ENCODE results near the gene IVNS1ABP. TPM values are rescaled to one million over a fixed set of nuclear protein-coding genes. Genes with fewer than 3 reads are reported as not detected.
A peak's percentile ranks its signal among the peaks of the same experiment; 100 is the strongest.

The IVNS1ABP gene
- total and polyA plus RNA-seq, 4 donors, result 14.2 to 83.4 (median 34.0) TPM

DNA sequence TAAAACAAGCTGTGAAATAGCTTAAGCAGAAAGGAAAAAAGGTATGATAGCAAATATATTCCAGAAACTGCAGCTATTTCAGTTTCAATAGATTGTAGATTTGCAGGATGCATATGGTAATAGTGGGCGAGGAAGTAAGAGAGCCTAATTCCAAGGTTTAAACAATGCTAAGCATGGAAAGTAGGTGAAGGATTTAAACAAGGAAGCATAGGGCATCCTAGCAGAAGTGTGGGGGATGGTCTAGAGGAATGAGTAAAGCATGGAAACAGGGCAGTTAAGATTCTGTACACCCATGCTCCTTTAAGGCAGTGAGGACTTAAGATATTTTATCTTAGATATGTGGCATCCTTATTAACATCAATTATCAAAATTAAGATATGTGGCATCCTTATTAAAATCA, 2.6 kb downstream of the IVNS1ABP start:
- Histone ChIP-seq H3K27me3 (ENCODE audit: control insufficient read depth in 4 of 4, insufficient read depth in 4 of 4, low read length in 3 of 4) (no peaks in the 10 kb centered on the region), H3K27ac (ENCODE audit: low read depth in 1 of 2, low read length in 2 of 2) (no peak overlapping the region), H3K36me3 (ENCODE audit: control insufficient read depth in 4 of 4, insufficient read depth in 3 of 4, low read depth in 1 of 4, low read length in 3 of 4) (peaks cover 3 to 12% (median 6%) of the 10 kb centered on the region in 4 donors), H3K9ac (ENCODE audit: low read depth in 1 of 2, low read length in 2 of 2) (no peak overlapping the region), H3K4me3 (ENCODE audit: low read depth in 1 of 3, low read length in 3 of 3) (peak overlapping the region in 2 of 3 donors; percentile 18 to 61), H3K4me1 (ENCODE audit: control insufficient read depth in 4 of 4, insufficient read depth in 4 of 4, low read length in 3 of 4) (peaks cover 7 to 45% (median 23%) of the 10 kb centered on the region in 4 donors), H3K9me3 (ENCODE audit: control insufficient read depth in 4 of 4, low read length in 3 of 4) (no peaks in the 10 kb centered on the region)
- no peak for DNase-seq (ENCODE audit: low spot score)
- WGBS, result 75% methylated on average over 1 of the region's 1 CpG
- TF ChIP-seq, protein P1, sequence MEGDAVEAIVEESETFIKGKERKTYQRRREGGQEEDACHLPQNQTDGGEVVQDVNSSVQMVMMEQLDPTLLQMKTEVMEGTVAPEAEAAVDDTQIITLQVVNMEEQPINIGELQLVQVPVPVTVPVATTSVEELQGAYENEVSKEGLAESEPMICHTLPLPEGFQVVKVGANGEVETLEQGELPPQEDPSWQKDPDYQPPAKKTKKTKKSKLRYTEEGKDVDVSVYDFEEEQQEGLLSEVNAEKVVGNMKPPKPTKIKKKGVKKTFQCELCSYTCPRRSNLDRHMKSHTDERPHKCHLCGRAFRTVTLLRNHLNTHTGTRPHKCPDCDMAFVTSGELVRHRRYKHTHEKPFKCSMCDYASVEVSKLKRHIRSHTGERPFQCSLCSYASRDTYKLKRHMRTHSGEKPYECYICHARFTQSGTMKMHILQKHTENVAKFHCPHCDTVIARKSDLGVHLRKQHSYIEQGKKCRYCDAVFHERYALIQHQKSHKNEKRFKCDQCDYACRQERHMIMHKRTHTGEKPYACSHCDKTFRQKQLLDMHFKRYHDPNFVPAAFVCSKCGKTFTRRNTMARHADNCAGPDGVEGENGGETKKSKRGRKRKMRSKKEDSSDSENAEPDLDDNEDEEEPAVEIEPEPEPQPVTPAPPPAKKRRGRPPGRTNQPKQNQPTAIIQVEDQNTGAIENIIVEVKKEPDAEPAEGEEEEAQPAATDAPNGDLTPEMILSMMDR (IDR thresholded peaks at IDR 0.05; ENCODE audit: low read depth, low read length, missing input control), result no peak
- TF ChIP-seq TAF1 (conservative IDR thresholded peaks at IDR 0.05), result no peak

GRCh38 chr1:185312361-185313138, 4.5 kb downstream of the IVNS1ABP start:
- Histone ChIP-seq H3K4me3 (ENCODE audit: low read depth in 1 of 3, low read length in 3 of 3) (no peak overlapping the region), H3K36me3 (ENCODE audit: control insufficient read depth in 4 of 4, insufficient read depth in 3 of 4, low read depth in 1 of 4, low read length in 3 of 4) (peaks cover 5 to 29% (median 22%) of the 10 kb centered on the region in 4 donors), H3K27me3 (ENCODE audit: control insufficient read depth in 4 of 4, insufficient read depth in 4 of 4, low read length in 3 of 4) (no peaks in the 10 kb centered on the region), H3K27ac (ENCODE audit: low read depth in 1 of 2, low read length in 2 of 2) (no peak overlapping the region), H3K4me1 (ENCODE audit: control insufficient read depth in 4 of 4, insufficient read depth in 4 of 4, low read length in 3 of 4) (peaks cover 7 to 38% (median 22%) of the 10 kb centered on the region in 4 donors), H3K9ac (ENCODE audit: low read depth in 1 of 2, low read length in 2 of 2) (no peak overlapping the region), H3K9me3 (ENCODE audit: control insufficient read depth in 4 of 4, low read length in 3 of 4) (no peaks in the 10 kb centered on the region)
- DNase-seq (ENCODE audit: low spot score), result no peak
- WGBS, result 84% methylated on average over 4 of the region's 4 CpGs
- TF ChIP-seq ATF3 (IDR thresholded peaks at IDR 0.05), result no peak
- no peak for TF ChIP-seq EGR1 (IDR thresholded peaks at IDR 0.05; ENCODE audit: low read depth in 2 of 2)
- TF ChIP-seq HNF4G (IDR thresholded peaks at IDR 0.05), result no peak
- TF ChIP-seq HNF4A (conservative IDR thresholded peaks at IDR 0.05), result no peak

DNA sequence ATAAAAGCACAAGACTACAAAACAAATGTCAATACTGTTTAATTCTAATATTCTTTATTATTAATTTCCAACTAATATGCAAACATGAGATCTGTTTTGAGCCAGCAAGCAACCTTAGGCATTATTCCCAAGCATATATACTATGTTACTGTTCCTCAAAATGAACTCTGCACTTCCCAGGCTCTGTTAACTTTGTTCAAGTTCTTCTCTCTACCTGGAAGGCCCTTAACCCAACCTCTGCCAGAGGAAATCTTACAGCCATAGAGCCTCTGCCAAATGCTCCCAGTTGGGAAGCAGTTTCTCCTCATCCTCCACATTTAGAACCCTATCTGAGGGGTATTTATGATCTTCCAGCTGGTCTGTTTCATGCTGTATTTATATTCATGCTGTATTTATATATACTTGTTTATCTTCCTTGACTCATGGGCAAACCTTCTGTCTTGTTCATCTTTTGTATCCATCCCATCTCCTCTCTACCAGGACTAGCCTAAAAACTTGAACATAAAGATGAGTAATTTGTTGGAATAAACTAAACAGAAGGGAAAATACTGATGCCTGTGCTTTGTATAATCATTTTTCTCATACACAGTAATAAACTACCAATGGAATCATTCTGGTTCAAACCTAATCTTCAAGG, 5.3 kb downstream of the IVNS1ABP start:
- no peaks in the 10 kb centered on the region for H3K27me3 ChIP-seq (ENCODE audit: control insufficient read depth in 4 of 4, insufficient read depth in 4 of 4, low read length in 3 of 4)
- no peak overlapping the region for H3K9ac ChIP-seq (ENCODE audit: low read depth in 1 of 2, low read length in 2 of 2)
- H3K9me3 ChIP-seq (ENCODE audit: control insufficient read depth in 4 of 4, low read length in 3 of 4), result no peaks in the 10 kb centered on the region
- no peak for DNase-seq (ENCODE audit: low spot score)
- peaks cover 7 to 37% (median 22%) of the 10 kb centered on the region in 4 donors for H3K4me1 ChIP-seq (ENCODE audit: control insufficient read depth in 4 of 4, insufficient read depth in 4 of 4, low read length in 3 of 4)
- peaks cover 5 to 37% (median 31%) of the 10 kb centered on the region in 4 donors for H3K36me3 ChIP-seq (ENCODE audit: control insufficient read depth in 4 of 4, insufficient read depth in 3 of 4, low read depth in 1 of 4, low read length in 3 of 4)
- TF ChIP-seq ATF3 (IDR thresholded peaks at IDR 0.05), result no peak
- TF ChIP-seq HNF4A (conservative IDR thresholded peaks at IDR 0.05), result no peak
- no peak for TF ChIP-seq JUND (IDR thresholded peaks at IDR 0.05)
- no peak for TF ChIP-seq YY1 (IDR thresholded peaks at IDR 0.05)
- H3K27ac ChIP-seq (ENCODE audit: low read depth in 1 of 2, low read length in 2 of 2), result no peak overlapping the region
- H3K4me3 ChIP-seq (ENCODE audit: low read depth in 1 of 3, low read length in 3 of 3), result no peak overlapping the region

- no peak overlapping the region for H3K27ac ChIP-seq (ENCODE audit: low read depth in 1 of 2, low read length in 2 of 2)
- DNase-seq (ENCODE audit: low spot score), result no peak
- H3K4me3 ChIP-seq (ENCODE audit: low read depth in 1 of 3, low read length in 3 of 3), result no peak overlapping the region
- H3K9me3 ChIP-seq (ENCODE audit: control insufficient read depth in 4 of 4, low read length in 3 of 4), result no peaks in the 10 kb centered on the region
- H3K9ac ChIP-seq (ENCODE audit: low read depth in 1 of 2, low read length in 2 of 2), result no peak overlapping the region
- 56% methylated on average over 2 of the region's 2 CpGs for WGBS
- TF ChIP-seq, protein P2, sequence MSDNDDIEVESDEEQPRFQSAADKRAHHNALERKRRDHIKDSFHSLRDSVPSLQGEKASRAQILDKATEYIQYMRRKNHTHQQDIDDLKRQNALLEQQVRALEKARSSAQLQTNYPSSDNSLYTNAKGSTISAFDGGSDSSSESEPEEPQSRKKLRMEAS (IDR thresholded peaks at IDR 0.05), result no peak
- TF ChIP-seq FOXA2 (IDR thresholded peaks at IDR 0.05), result no peak
- peaks cover 8 to 50% (median 44%) of the 10 kb centered on the region in 4 donors for H3K36me3 ChIP-seq (ENCODE audit: control insufficient read depth in 4 of 4, insufficient read depth in 3 of 4, low read depth in 1 of 4, low read length in 3 of 4)
- peaks cover 7 to 34% (median 13%) of the 10 kb centered on the region in 4 donors for H3K4me1 ChIP-seq (ENCODE audit: control insufficient read depth in 4 of 4, insufficient read depth in 4 of 4, low read length in 3 of 4)
- H3K27me3 ChIP-seq (ENCODE audit: control insufficient read depth in 4 of 4, insufficient read depth in 4 of 4, low read length in 3 of 4), result no peaks in the 10 kb centered on the region
Measured at GRCh38 chr1:185309566-185309965, 7.5 kb downstream of the IVNS1ABP start.
